ENCODE measurements around the gene VPS9D1. TPM values are rescaled to one million over a fixed set of nuclear protein-coding genes. Genes with fewer than 3 reads are reported as not detected.
"Not testable (repeated sequence)": the region's sequence is repeated elsewhere in the genome, so short reads cannot be mapped to it uniquely, and the experiment has no call there.

Gene VPS9D1
- total RNA-seq, 1 donor from 2014 or later, result 4.4 TPM

DNA sequence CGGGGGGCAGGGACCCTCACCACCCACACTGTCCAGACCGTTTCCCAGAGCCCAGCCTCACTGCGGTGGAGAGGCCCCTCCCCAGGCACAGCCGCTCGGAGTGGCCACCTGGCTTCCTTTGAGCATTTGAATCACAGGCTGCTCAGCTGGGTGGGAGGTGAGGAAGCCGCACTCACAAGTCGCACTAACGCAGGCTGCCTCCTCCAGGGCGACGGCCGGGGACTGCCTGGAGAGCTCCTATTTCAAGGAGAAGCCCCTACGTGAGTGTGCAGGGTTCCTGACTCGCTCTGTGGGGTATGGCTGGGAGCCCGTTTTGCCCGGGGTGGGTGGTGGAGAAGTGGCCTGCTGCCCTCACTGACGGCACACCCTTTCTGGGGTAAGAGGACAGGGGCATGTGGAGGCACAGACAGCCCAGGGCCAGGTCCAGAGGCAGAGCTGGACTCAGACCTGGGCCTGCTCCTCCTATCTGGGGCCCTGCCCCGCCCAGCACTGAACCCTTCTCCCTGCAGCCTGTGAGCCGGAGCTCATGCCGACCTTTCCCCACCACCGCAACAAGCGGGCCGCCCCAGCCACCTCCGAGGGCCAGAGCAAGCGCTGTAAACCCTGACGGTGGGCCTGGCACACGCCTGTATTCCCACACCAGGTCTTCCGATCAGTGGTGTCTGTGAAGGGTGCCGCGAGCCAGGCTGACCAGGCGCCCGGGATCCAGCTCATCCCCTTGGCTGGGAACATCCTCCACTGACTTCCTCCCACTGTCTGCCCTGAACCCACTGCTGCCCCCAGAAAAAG, 25.4 kb downstream of the VPS9D1 start:
- no peak for DNase-seq (ENCODE audit: low read depth in 2 of 2)

DNA sequence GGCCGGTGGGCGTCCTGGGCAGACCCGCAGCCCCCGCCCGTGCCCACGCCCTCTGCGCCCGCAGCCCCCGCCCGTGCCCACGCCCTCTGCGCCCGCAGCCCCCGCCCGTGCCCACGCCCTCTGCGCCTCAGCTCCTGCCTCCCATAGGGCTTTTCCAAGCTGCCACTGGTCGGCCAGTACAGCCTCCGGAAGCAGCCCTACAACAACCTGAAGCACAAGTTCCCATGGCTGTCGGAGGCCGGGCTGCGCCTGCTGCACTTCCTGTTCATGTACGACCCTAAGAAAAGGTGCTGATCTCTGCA, 26.0 kb downstream of the VPS9D1 start:
- DNase-seq (ENCODE audit: low read depth in 2 of 2), result not testable (repeated sequence)

- no peak for DNase-seq (ENCODE audit: low read depth in 2 of 2)
These were observed 26.5 kb downstream of the VPS9D1 start for GRCh38 chr16:89693931-89694783.

DNA sequence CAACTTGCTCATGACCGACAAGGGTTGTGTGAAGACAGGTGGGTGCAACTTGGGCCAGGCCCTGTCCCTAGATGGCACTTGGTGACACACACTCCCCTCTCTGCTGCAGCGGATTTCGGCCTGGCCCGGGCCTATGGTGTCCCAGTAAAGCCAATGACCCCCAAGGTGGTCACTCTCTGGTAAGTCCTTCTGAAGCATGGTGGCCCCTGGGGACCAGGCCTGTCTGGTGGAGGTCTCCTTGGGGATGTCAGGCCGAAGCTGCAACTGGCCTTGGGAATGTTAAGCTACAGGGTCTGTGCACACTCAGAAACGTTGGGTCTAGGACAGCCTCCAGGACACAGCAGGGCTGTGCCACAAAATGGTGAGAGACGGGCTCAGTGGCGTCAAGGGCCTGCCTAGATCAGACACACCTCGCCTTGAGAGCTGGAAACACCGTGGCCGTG, 27.4 kb downstream of the VPS9D1 start:
- DNase-seq (ENCODE audit: low read depth in 2 of 2), result no peak

DNA sequence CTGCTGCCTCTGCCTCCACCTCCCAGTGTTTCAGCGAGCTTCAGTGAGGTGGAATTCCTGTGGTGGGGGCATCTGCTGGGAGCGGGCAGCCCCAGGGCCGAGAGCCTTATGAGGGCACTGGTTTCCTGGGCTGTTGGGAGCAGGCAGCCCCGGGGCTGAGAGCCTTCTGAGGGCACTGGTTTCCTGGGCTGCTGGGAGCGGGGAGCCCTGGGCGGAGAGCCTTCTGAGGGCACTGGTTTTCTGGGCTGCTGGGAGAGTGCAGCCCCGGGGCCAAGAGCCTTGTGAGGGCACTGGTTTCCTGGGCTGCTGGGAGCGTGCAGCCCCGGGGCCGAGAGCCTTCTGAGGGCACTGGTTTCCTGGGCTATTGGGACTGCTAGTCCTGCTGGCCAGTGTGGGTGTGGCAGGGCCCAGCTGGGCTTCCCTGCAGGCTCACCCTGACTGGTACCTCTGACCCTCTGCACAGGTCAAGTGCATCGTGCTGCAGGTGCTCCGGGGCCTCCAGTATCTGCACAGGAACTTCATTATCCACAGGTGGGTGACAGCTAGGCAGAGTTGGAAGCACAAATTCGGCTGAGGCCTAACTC, 28.6 kb downstream of the VPS9D1 start:
- no peak for DNase-seq (ENCODE audit: low read depth in 2 of 2)

DNA sequence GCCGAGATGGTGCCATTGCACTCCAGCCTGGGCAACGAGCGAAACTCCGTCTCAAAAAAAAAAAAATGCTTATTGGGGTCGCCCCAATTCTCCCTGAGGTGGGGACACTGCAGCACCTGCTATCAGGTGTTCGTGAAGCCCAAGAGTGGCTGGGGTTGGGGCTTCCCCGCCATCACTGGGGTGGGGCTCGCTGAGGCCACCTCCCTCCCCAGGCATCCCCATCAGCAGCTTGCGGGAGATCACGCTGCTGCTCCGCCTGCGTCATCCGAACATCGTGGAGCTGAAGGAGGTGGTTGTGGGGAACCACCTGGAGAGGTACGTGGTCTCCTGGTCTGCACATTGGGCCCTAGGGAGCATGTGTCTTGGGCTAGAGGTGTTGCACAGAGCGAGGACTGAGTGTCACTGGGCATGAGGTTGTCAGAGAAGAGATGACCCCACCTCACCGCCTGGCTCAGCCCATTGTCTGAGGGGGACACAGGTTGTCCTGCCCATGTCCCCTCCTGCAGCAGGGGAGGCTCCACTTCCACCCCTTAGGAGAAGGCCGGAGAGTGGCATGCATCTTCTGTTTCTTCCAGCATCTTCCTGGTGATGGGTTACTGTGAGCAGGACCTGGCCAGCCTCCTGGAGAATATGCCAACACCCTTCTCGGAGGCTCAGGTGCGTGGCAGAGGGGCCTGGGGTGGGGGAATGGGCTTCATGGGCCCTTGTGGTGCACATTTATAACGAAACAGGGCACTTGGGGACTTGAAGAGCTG, 29.3 kb downstream of the VPS9D1 start:
- DNase-seq (ENCODE audit: low read depth in 2 of 2), result no peak

- DNase-seq (ENCODE audit: low read depth in 2 of 2), result no peak
These were observed 30.3 kb downstream of the VPS9D1 start for GRCh38 chr16:89690392-89690901.

GRCh38 chr16:89689621-89690020, 31.1 kb downstream of the VPS9D1 start:
- not testable (repeated sequence) for DNase-seq (ENCODE audit: low read depth in 2 of 2)

DNA sequence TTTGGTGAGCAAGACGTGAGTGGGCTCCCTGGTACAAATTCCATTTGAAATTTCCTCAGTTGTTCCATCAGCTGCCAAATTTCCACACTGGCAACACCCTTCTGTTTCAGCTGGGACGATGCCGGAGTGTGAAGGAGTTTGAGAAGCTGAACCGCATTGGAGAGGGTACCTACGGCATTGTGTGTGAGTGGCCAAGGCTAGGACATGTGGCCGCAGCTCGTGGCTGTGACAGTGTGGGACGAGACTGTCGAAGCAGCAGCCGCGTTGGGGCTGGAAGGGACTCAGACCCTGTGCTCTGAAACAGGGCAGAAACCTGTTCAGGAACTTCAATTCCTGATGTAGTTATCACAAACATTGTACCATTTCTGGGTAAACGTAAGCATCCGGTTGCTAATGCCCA, 31.6 kb downstream of the VPS9D1 start:
- DNase-seq (ENCODE audit: low read depth in 2 of 2), result no peak

GRCh38 chr16:89688395-89688794, 32.3 kb downstream of the VPS9D1 start:
- no peak for DNase-seq (ENCODE audit: low read depth in 2 of 2)

DNA sequence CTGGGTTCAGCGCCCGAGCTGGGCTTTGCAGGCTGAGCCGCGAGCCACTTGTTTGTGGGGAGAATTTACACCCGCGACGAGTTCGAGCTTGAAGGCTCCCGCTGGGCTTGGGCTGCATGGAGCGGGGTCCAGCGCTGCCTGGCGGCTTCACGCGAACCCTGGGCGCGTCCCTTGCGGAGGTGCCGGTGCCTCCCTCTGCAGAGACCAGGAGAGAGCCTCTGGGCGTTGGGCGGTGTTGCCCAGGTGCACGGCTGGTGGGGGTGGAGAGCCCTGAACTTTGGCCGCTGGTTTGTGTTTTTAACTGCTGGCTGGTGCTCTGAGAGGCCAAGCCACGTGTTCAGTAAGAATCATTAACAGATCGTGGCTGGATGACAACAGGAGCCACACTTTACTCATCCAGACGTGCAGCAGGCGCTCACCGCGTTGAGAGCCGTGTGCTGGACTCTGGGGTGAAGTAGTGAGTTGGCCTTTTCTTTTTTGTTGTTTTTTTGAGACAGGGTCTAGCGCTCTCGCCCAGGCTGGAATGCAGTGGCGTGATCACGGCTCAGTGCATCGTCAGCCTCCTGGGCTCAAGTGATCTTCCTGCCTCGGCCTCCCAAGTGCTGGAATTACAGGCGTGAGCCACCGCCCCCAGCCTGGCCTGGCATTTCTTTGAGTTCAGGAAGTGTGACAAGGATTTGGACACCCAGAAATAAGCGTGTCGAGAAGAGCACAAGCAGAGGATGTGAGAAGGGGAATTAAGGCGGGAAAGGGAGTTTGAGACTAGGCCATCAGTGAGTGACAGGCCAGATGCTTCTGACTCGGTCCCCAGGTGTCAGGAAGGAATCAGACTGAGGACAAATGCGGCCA, 33.4 kb downstream of the VPS9D1 start:
- peak; percentile 38 to 61 for DNase-seq (ENCODE audit: low read depth in 2 of 2)

- DNase-seq (ENCODE audit: low read depth in 2 of 2), result peak; percentile 86 to 89
These were observed 34.1 kb downstream of the VPS9D1 start, which contains the start of gene CDK10 for GRCh38 chr16:89686520-89687091. Gene CDK10 (plus strand): TSS chr16:89686689. CDS start chr16:89686711, 22 bp downstream.

GRCh38 chr16:89685916-89686315, 34.8 kb downstream of the VPS9D1 start:
- DNase-seq (ENCODE audit: low read depth in 2 of 2), result no peak

DNA sequence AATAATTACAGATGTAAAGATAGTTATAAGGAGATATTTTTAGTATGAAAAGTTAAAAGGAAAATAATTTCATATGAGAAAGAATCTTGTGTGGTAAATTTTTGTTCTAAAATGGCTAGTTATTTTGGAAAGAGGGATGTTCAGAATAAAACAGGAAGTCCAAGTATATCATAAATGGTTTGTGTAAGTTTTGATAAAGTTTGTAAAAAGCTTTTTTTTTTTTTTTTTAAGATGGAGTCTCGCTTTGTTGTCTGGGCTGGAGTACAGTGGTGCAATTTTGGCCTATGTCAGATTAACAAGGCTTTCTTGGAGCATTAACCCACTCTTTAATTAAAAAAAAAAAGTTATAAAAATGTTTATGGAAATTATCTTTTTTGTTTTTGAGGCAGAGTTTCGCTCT, 42.4 kb downstream of the VPS9D1 start:
- DNase-seq (ENCODE audit: low read depth in 2 of 2), result no peak

- no peak for DNase-seq (ENCODE audit: low read depth in 2 of 2)
These were observed 48.3 kb downstream of the VPS9D1 start for GRCh38 chr16:89672177-89672941.

- not testable (repeated sequence) for DNase-seq (ENCODE audit: low read depth in 2 of 2)
These were observed 49.1 kb downstream of the VPS9D1 start for GRCh38 chr16:89671565-89671964.

GRCh38 chr16:89670496-89671431, 49.9 kb downstream of the VPS9D1 start:
- peak in 1 of 2 donors; percentile 43 for DNase-seq (ENCODE audit: low read depth in 2 of 2)

DNA sequence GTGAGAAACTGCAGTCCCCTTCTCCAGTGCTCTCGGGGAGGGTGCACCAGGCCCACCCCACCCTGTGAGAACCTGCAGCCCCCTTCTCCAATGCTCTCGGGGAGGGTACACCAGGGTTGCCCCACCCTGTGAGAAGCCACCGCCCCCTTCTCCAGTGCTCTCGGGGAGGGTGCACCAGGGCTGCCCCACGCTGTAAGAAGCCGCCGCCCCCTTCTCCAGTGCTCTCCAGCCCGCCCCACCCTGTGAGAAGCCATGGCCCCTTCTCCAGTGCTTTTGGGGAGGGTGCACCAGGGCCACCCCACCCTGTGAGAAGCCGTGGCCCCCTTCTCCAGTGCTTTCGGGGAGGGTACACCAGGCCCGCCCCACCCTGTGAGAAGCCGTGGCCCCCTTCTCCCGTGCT, 50.9 kb downstream of the VPS9D1 start:
- DNase-seq (ENCODE audit: low read depth in 2 of 2), result no peak

All from lung microvascular endothelial cell (primary cell).